Epithelial cell of proximal tubule (primary cell): ENCODE measurements around the gene NABP1. TPM values are rescaled to one million over a fixed set of nuclear protein-coding genes. Genes with fewer than 3 reads are reported as not detected.

Source experiments
- DNase-seq: peaks from one replicate; pipeline ENCODE4 v3.0.0-alpha.2; 2011; ENCODE audit warnings: low read depth
- H3K4me3 ChIP-seq: 2 replicates; pipeline ENCODE4 v1.5.1; 2011; ENCODE audit warnings: low read depth, mild to moderate bottlenecking, low read length
- CTCF ChIP-seq: conservative IDR thresholded peaks from 2 replicates; pipeline ENCODE4 v1.5.1; 2012; ENCODE audit warnings: low read depth, mild to moderate bottlenecking, low read length
- total RNA-seq: library from RNA; depleted of rRNA; stranded (reverse); fragments of >200 nt; gene quantifications from 2 replicates; pipeline ENCODE4 v1.2.3, GENCODE V29; 2015

NABP1 gene
- total RNA-seq, 1 donor from 2014 or later, result 32.1 TPM

GRCh38 chr2:191691016-191691735 lies 13.2 kb downstream of the NABP1 start:
- peak; percentile 59 for DNase-seq
- H3K4me3 ChIP-seq, result no peak overlapping the region
- TF ChIP-seq CTCF, result peak; percentile 85

- no peak overlapping the region for H3K4me3 ChIP-seq
- DNase-seq, result no peak
- TF ChIP-seq CTCF, result no peak
Observed at GRCh38 chr2:191691898-191692297, 14.0 kb downstream of the NABP1 start.

- TF ChIP-seq CTCF, result no peak
- DNase-seq, result no peak
- no peak overlapping the region for H3K4me3 ChIP-seq
Observed at GRCh38 chr2:191692502-191693115, 14.7 kb downstream of the NABP1 start.

GRCh38 chr2:191693166-191693565 lies 15.2 kb downstream of the NABP1 start:
- TF ChIP-seq CTCF, result no peak
- no peak for DNase-seq
- no peak overlapping the region for H3K4me3 ChIP-seq

- H3K4me3 ChIP-seq, result no peak overlapping the region
- no peak for TF ChIP-seq CTCF
- DNase-seq, result no peak
Observed at GRCh38 chr2:191693778-191694177, 15.8 kb downstream of the NABP1 start.

GRCh38 chr2:191696001-191696400 lies 18.1 kb downstream of the NABP1 start:
- no peak overlapping the region for H3K4me3 ChIP-seq
- no peak for TF ChIP-seq CTCF
- peak; percentile 91 for DNase-seq

GRCh38 chr2:191696966-191697365 lies 19.0 kb downstream of the NABP1 start:
- no peak for DNase-seq
- H3K4me3 ChIP-seq, result no peak overlapping the region
- TF ChIP-seq CTCF, result no peak
